Measurements from ENCODE around the gene SPEM2.

Gene SPEM2

GRCh38 chr17:7414837-7415236 lies 10.6 kb upstream of the SPEM2 start:
- Histone ChIP-seq H3K9me3 (ENCODE audit: control insufficient read depth, low read length) (no peaks in the 10 kb centered on the region), H3K27me3 (replicated peaks; ENCODE audit: control insufficient read depth, insufficient read depth, low read length) (no peaks in the 10 kb centered on the region), H3K36me3 (ENCODE audit: control insufficient read depth, insufficient read depth, low read length, severe bottlenecking) (peaks cover 14% of the 10 kb centered on the region), H3K4me1 (ENCODE audit: control insufficient read depth, insufficient read depth, low read length) (peaks cover 20% of the 10 kb centered on the region), H3K9ac (ENCODE audit: low read length) (no peak overlapping the region), H3K4me3 (ENCODE audit: low read length) (no peak overlapping the region)
- no peak for DNase-seq (ENCODE audit: low read depth)

- Histone ChIP-seq H3K9me3 (ENCODE audit: control insufficient read depth, low read length) (peaks cover 2% of the 10 kb centered on the region), H3K27me3 (replicated peaks; ENCODE audit: control insufficient read depth, insufficient read depth, low read length) (no peaks in the 10 kb centered on the region), H3K9ac (ENCODE audit: low read length) (no peak overlapping the region), H3K36me3 (ENCODE audit: control insufficient read depth, insufficient read depth, low read length, severe bottlenecking) (peaks cover 6% of the 10 kb centered on the region), H3K4me3 (ENCODE audit: low read length) (no peak overlapping the region), H3K4me1 (ENCODE audit: control insufficient read depth, insufficient read depth, low read length) (peaks cover 20% of the 10 kb centered on the region)
- no peak for DNase-seq (ENCODE audit: low read depth)
These were observed 9.6 kb upstream of the SPEM2 start for GRCh38 chr17:7415784-7416183.

DNA sequence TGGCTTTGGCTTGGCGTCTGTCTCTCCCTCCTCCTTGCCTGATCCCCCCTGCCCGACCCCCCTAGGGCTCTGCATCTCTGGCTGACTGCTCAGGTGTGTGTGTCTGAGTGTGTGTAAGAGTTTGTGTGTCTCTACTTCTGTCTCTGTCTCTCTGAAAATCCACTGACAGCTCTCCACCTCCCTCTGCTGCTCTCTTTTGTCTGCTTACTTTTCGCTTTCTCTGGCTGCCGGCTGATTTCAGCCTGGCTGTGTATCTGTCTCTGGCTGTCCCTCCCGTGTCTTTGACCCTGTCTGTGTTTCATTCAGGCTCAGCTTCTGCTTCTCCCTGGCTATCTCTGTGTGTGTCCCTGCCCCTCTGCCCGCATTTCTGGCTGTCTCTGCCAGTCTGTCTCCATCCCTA lies 9.1 kb upstream of the SPEM2 start:
- Histone ChIP-seq H3K4me3 (ENCODE audit: low read length) (no peak overlapping the region), H3K9me3 (ENCODE audit: control insufficient read depth, low read length) (peaks cover 3% of the 10 kb centered on the region), H3K36me3 (ENCODE audit: control insufficient read depth, insufficient read depth, low read length, severe bottlenecking) (peaks cover 6% of the 10 kb centered on the region), H3K9ac (ENCODE audit: low read length) (no peak overlapping the region), H3K4me1 (ENCODE audit: control insufficient read depth, insufficient read depth, low read length) (peaks cover 20% of the 10 kb centered on the region), H3K27me3 (replicated peaks; ENCODE audit: control insufficient read depth, insufficient read depth, low read length) (no peaks in the 10 kb centered on the region)
- DNase-seq (ENCODE audit: low read depth): no peak

DNA sequence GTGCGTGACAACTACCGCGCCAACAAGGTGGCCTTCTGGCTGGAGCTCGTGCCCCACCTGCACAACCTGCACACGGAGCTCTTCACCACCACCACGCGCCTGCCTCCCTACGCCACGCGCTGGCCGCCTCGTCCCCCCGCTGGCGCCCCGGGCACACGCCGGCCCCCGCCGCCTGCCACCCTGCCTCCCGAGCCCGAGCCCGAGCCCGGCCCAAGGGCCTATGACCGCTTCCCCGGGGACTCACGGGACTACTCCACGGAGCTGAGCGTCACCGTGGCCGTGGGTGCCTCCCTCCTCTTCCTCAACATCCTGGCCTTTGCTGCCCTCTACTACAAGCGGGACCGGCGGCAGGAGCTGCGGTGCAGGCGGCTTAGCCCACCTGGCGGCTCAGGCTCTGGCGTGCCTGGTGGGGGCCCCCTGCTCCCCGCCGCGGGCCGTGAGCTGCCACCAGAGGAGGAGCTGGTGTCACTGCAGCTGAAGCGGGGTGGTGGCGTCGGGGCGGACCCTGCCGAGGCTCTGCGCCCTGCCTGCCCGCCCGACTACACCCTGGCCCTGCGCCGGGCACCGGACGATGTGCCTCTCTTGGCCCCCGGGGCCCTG lies 8.3 kb upstream of the SPEM2 start:
- Histone ChIP-seq H3K36me3 (ENCODE audit: control insufficient read depth, insufficient read depth, low read length, severe bottlenecking) (peaks cover 6% of the 10 kb centered on the region), H3K4me3 (ENCODE audit: low read length) (no peak overlapping the region), H3K4me1 (ENCODE audit: control insufficient read depth, insufficient read depth, low read length) (peaks cover 18% of the 10 kb centered on the region), H3K9me3 (ENCODE audit: control insufficient read depth, low read length) (peaks cover 3% of the 10 kb centered on the region), H3K27me3 (replicated peaks; ENCODE audit: control insufficient read depth, insufficient read depth, low read length) (no peaks in the 10 kb centered on the region), H3K9ac (ENCODE audit: low read length) (no peak overlapping the region)
- no peak for DNase-seq (ENCODE audit: low read depth)

DNA sequence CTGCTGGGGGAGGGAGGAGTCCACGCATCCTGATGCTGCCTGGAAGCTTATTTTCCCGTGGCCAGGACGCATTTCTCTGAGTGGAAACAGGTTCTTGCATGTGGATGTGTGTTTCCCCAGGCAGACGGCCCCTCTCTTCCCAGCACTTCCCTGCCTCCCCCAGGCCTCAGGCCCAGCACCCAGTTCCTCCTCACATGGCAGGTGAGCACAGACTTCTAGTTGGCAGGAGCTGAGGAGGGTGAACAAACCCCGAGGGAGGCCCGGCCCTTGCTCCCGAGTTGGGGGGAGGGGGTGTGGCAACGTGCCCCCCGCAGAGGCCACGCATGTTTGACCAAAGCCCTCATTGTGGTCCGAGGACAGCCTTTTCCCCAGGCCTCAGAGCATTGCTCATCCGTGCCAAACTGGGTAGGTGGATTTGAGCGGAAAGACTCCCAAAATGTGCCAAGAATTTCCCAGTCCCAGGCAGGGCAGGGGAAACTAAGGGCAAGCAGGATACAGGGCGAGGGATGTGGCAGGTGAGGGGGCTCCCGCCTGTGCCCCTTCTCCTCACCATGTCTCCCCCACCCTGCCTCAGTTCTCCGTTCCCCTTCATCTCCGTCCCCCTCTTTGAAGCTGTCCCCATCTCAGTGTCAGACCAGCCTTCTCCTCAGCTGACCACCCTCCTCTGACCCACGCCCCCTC lies 6.8 kb upstream of the SPEM2 start:
- Histone ChIP-seq H3K4me3 (ENCODE audit: low read length) (no peak overlapping the region), H3K9me3 (ENCODE audit: control insufficient read depth, low read length) (peaks cover 3% of the 10 kb centered on the region), H3K27me3 (replicated peaks; ENCODE audit: control insufficient read depth, insufficient read depth, low read length) (no peaks in the 10 kb centered on the region), H3K36me3 (ENCODE audit: control insufficient read depth, insufficient read depth, low read length, severe bottlenecking) (peaks cover 6% of the 10 kb centered on the region), H3K4me1 (ENCODE audit: control insufficient read depth, insufficient read depth, low read length) (peaks cover 3% of the 10 kb centered on the region), H3K9ac (ENCODE audit: low read length) (no peak overlapping the region)
- DNase-seq (ENCODE audit: low read depth): no peak

DNA sequence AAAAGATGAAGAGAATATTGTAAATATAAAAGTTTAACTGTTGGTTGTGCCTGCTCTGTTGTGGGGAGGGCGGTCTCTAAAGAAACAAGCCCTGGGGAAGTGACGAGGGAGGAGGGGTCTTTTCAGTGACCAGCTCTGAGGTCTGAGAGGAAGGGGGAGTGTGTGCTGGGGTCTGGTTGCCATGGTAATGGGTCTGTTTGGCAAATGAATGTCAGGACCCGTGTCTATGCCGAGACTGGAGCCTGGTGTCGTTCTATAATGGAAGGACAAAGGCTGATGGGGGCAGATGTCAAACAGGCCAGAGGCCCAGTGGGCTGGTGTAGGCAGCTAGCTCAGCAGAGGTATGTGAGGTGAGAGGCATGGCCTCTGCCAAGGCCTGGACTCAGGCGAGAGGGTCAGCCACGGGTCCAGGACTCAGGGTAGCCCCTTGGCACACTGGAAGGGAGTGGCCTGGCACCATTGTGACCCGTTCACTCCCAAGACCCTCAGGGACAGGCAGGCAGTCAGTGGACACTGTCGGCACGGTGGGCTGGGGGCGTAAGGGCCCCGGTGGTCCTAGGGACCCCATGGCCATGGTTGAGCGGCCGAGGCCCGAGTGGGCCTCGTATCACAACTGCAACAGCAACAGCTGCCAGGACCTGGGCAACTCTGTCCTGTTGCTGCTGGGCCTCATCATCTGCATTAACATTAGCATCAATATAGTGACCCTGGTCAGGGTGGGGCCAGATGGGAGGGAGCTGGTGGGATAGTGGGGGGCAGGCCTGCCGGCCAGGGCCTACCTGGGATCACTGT lies 5.4 kb upstream of the SPEM2 start, which contains the start of gene SPEM1:
SPEM1 (plus strand) TSS at position 506 of the 792 bp plus-strand sequence; CDS start at position 567, 61 bp downstream.
- H3K36me3 ChIP-seq (ENCODE audit: control insufficient read depth, insufficient read depth, low read length, severe bottlenecking): peaks cover 6% of the 10 kb centered on the region
- peaks cover 3% of the 10 kb centered on the region for H3K9me3 ChIP-seq (ENCODE audit: control insufficient read depth, low read length)
- no peaks in the 10 kb centered on the region for H3K4me1 ChIP-seq (ENCODE audit: control insufficient read depth, insufficient read depth, low read length)
- DNase-seq (ENCODE audit: low read depth): no peak
- no peak within 1 kb of the TSS for H3K4me3 ChIP-seq (ENCODE audit: low read length)
- H3K9ac ChIP-seq (ENCODE audit: low read length): no peak within 1 kb of the TSS
- no peaks in the 10 kb centered on the region for H3K27me3 ChIP-seq (replicated peaks; ENCODE audit: control insufficient read depth, insufficient read depth, low read length)

DNA sequence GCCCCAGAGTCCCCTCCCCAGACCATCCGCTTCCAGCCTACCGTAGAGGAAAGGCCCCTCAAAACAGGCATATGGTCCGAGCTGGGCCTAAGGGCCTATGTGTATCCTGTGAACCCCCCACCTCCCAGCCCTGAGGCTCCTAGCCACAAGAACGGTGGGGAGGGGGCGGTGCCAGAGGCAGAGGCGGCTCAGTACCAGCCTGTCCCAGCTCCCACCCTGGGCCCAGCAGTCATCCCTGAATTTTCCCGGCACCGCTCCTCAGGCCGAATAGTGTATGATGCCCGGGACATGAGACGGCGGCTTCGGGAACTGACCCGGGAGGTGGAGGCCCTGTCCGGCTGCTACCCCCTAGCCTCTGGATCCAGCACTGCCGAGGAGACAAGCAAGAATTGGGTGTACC lies 4.2 kb upstream of the SPEM2 start:
- Histone ChIP-seq H3K4me3 (ENCODE audit: low read length) (no peak overlapping the region), H3K9me3 (ENCODE audit: control insufficient read depth, low read length) (peaks cover 3% of the 10 kb centered on the region), H3K27me3 (replicated peaks; ENCODE audit: control insufficient read depth, insufficient read depth, low read length) (no peaks in the 10 kb centered on the region), H3K9ac (ENCODE audit: low read length) (no peak overlapping the region), H3K4me1 (ENCODE audit: control insufficient read depth, insufficient read depth, low read length) (no peaks in the 10 kb centered on the region), H3K36me3 (ENCODE audit: control insufficient read depth, insufficient read depth, low read length, severe bottlenecking) (peaks cover 6% of the 10 kb centered on the region)
- DNase-seq (ENCODE audit: low read depth): no peak

GRCh38 chr17:7423679-7424078 lies 1.7 kb upstream of the SPEM2 start:
- Histone ChIP-seq H3K9me3 (ENCODE audit: control insufficient read depth, low read length) (peaks cover 3% of the 10 kb centered on the region), H3K27me3 (replicated peaks; ENCODE audit: control insufficient read depth, insufficient read depth, low read length) (no peaks in the 10 kb centered on the region), H3K4me3 (ENCODE audit: low read length) (no peak overlapping the region), H3K4me1 (ENCODE audit: control insufficient read depth, insufficient read depth, low read length) (no peaks in the 10 kb centered on the region), H3K9ac (ENCODE audit: low read length) (no peak overlapping the region), H3K36me3 (ENCODE audit: control insufficient read depth, insufficient read depth, low read length, severe bottlenecking) (no peaks in the 10 kb centered on the region)
- DNase-seq (ENCODE audit: low read depth): no peak

- no peak overlapping the region for H3K9ac ChIP-seq (ENCODE audit: low read length)
- DNase-seq (ENCODE audit: low read depth): no peak
- no peaks in the 10 kb centered on the region for H3K27me3 ChIP-seq (replicated peaks; ENCODE audit: control insufficient read depth, insufficient read depth, low read length)
- no peaks in the 10 kb centered on the region for H3K4me1 ChIP-seq (ENCODE audit: control insufficient read depth, insufficient read depth, low read length)
- H3K36me3 ChIP-seq (ENCODE audit: control insufficient read depth, insufficient read depth, low read length, severe bottlenecking): no peaks in the 10 kb centered on the region
- no peak overlapping the region for H3K4me3 ChIP-seq (ENCODE audit: low read length)
- peaks cover 1% of the 10 kb centered on the region for H3K9me3 ChIP-seq (ENCODE audit: control insufficient read depth, low read length)
These were observed 340 bp downstream of the SPEM2 start for GRCh38 chr17:7425756-7426155.

- Histone ChIP-seq H3K9me3 (ENCODE audit: control insufficient read depth, low read length) (no peaks in the 10 kb centered on the region), H3K36me3 (ENCODE audit: control insufficient read depth, insufficient read depth, low read length, severe bottlenecking) (no peaks in the 10 kb centered on the region)
- DNase-seq (ENCODE audit: low read depth): no peak
These were observed 917 bp downstream of the SPEM2 start for GRCh38 chr17:7426203-7426863.

GRCh38 chr17:7426896-7427489 lies 1.6 kb downstream of the SPEM2 start:
- H3K4me1 ChIP-seq (ENCODE audit: control insufficient read depth, insufficient read depth, low read length): no peaks in the 10 kb centered on the region
- no peaks in the 10 kb centered on the region for H3K27me3 ChIP-seq (replicated peaks; ENCODE audit: control insufficient read depth, insufficient read depth, low read length)
- no peaks in the 10 kb centered on the region for H3K9me3 ChIP-seq (ENCODE audit: control insufficient read depth, low read length)
- DNase-seq (ENCODE audit: low read depth): no peak
- H3K36me3 ChIP-seq (ENCODE audit: control insufficient read depth, insufficient read depth, low read length, severe bottlenecking): no peaks in the 10 kb centered on the region
- H3K4me3 ChIP-seq (ENCODE audit: low read length): no peak overlapping the region
- H3K9ac ChIP-seq (ENCODE audit: low read length): no peak overlapping the region

More at GRCh38 chr17:7426203-7426863, 917 bp downstream of the SPEM2 start:
- Histone ChIP-seq H3K9ac (ENCODE audit: low read length) (no peak overlapping the region), H3K27me3 (replicated peaks; ENCODE audit: control insufficient read depth, insufficient read depth, low read length) (no peaks in the 10 kb centered on the region), H3K4me1 (ENCODE audit: control insufficient read depth, insufficient read depth, low read length) (no peaks in the 10 kb centered on the region), H3K4me3 (ENCODE audit: low read length) (no peak overlapping the region)

All from adipocyte (in vitro differentiated cells).